Ishikawa (cell line): Measurements from ENCODE around the gene ARSA.

Experiments used
- EGR1 ChIP-seq: IDR thresholded peaks from 2 replicates; pipeline ENCODE4 v1.6.1; 2012
- TF ChIP-seq, protein P1 (sequence below): IDR thresholded peaks from 2 replicates; pipeline ENCODE4 v1.6.1; 2012
- TF ChIP-seq, protein P2 (sequence below): IDR thresholded peaks from 2 replicates; pipeline ENCODE4 v1.6.1; 2012

DNA sequence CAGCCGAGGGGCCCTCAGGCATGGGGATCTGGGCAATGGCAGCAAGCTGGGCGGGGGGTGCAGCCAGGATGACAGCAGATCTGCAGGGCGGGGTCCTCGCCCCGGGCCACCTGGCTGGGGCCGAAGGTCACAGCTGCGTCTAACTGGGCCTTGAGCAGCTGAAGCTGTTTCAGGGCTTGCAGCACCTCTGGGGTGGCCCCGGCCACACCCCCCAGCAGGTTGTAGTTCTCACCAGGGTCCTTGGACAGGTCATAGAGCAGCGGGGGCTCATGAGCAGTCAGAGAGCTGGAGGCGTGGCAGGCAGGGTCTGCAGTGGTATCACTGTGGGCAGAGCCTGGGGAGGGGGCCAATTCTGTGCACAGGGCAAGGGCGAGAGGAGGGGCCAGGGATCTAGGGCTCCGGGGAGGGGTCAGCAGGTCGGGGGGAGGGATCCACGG is 2.8 kb downstream of the ARSA start:
- TF ChIP-seq, protein P1, sequence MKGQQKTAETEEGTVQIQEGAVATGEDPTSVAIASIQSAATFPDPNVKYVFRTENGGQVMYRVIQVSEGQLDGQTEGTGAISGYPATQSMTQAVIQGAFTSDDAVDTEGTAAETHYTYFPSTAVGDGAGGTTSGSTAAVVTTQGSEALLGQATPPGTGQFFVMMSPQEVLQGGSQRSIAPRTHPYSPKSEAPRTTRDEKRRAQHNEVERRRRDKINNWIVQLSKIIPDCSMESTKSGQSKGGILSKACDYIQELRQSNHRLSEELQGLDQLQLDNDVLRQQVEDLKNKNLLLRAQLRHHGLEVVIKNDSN = no peak
- no peak for TF ChIP-seq EGR1
- TF ChIP-seq, protein P2, sequence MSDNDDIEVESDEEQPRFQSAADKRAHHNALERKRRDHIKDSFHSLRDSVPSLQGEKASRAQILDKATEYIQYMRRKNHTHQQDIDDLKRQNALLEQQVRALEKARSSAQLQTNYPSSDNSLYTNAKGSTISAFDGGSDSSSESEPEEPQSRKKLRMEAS = no peak
